Trophoblast cell (in vitro differentiated cells and primary cell): Measurements from ENCODE around the gene YIPF4.
A peak's percentile ranks its signal among the peaks of the same experiment; 100 is the strongest.

ENCODE experiments used
- DNase-seq, 2 donors: peaks; one replicate each; pipeline ENCODE4 v3.0.0-alpha.2; 2016
- H2AFZ ChIP-seq: 2 replicates; pipeline ENCODE4 v1.6.1; 2013; ENCODE audit warnings: low read length, moderate library complexity, mild to moderate bottlenecking; ENCODE audit not compliant: insufficient read depth, poor library complexity
- H2AK5ac ChIP-seq: 2 replicates; pipeline ENCODE4 v1.6.1; 2013; ENCODE audit warnings: mild to moderate bottlenecking, low read length
- H2BK120ac ChIP-seq: 2 replicates; pipeline ENCODE4 v1.6.1; 2013; ENCODE audit warnings: low read length, mild to moderate bottlenecking, moderate library complexity; ENCODE audit not compliant: insufficient read depth, poor library complexity
- H2BK12ac ChIP-seq: 2 replicates; pipeline ENCODE4 v1.6.1; 2013; ENCODE audit warnings: mild to moderate bottlenecking, low read length, moderate library complexity
- H2BK5ac ChIP-seq: 2 replicates; pipeline ENCODE4 v1.6.1; 2013; ENCODE audit warnings: low read length, low read depth, moderate library complexity, mild to moderate bottlenecking; ENCODE audit not compliant: poor library complexity
- H3K14ac ChIP-seq: 2 replicates; pipeline ENCODE4 v1.6.1; 2013; ENCODE audit warnings: mild to moderate bottlenecking, low read length
- H3K18ac ChIP-seq: 2 replicates; pipeline ENCODE4 v1.6.1; 2013; ENCODE audit warnings: mild to moderate bottlenecking, low read length
- H3K23ac ChIP-seq: 2 replicates; pipeline ENCODE4 v1.6.1; 2013; ENCODE audit warnings: low read length
- H3K27ac ChIP-seq: 2 replicates; pipeline ENCODE4 v1.5.1; 2013; ENCODE audit warnings: low read depth, mild to moderate bottlenecking, inconsistent platforms, low read length, moderate library complexity
- H3K27me3 ChIP-seq: 2 replicates; pipeline ENCODE4 v1.6.1; 2013; ENCODE audit warnings: inconsistent platforms, mild to moderate bottlenecking, low read length, moderate library complexity; ENCODE audit not compliant: insufficient read depth
- H3K36me3 ChIP-seq, 2 experiments: 1 replicate in 1 of 2; 2 replicates in 1 of 2; pipeline ENCODE4 v1.6.1; 2013; ENCODE audit warnings: low read length in 2 of 2, mild to moderate bottlenecking in 2 of 2, moderate library complexity in 1 of 2; ENCODE audit not compliant: insufficient read depth in 2 of 2, control insufficient read depth in 1 of 2
- H3K4ac ChIP-seq: 2 replicates; pipeline ENCODE4 v1.6.1; 2013; ENCODE audit warnings: low read depth, mild to moderate bottlenecking, low read length, moderate library complexity
- H3K4me1 ChIP-seq, 2 experiments: 1 replicate in 1 of 2; 2 replicates in 1 of 2; pipeline ENCODE4 v1.6.1; 2013; ENCODE audit warnings: low read length in 2 of 2, mild to moderate bottlenecking in 2 of 2, moderate library complexity in 1 of 2; ENCODE audit not compliant: insufficient read depth in 2 of 2, control insufficient read depth in 1 of 2
- H3K4me2 ChIP-seq: 2 replicates; pipeline ENCODE4 v1.6.1; 2013; ENCODE audit warnings: inconsistent platforms, mild to moderate bottlenecking, low read length, moderate library complexity
- H3K4me3 ChIP-seq: 2 replicates; pipeline ENCODE4 v1.5.1; 2013; ENCODE audit warnings: mild to moderate bottlenecking, low read depth, low read length, inconsistent platforms
- H3K79me1 ChIP-seq: one replicate; pipeline ENCODE4 v1.6.1; 2013; ENCODE audit warnings: low read length
- H3K79me2 ChIP-seq: 2 replicates; pipeline ENCODE4 v1.6.1; 2013; ENCODE audit warnings: low read length, mild to moderate bottlenecking; ENCODE audit not compliant: control insufficient read depth, insufficient read depth, poor library complexity
- H3K9ac ChIP-seq: 2 replicates; pipeline ENCODE4 v1.6.1; 2013; ENCODE audit warnings: mild to moderate bottlenecking, low read length
- H3K9me3 ChIP-seq: 2 replicates; pipeline ENCODE4 v1.6.1; 2013; ENCODE audit warnings: low read depth, mild to moderate bottlenecking, control low read depth, inconsistent platforms, low read length; ENCODE audit not compliant: insufficient read depth
- H4K12ac ChIP-seq: 2 replicates; pipeline ENCODE4 v1.6.1; 2013; ENCODE audit warnings: low read depth, mild to moderate bottlenecking, low read length, moderate library complexity
- H4K8ac ChIP-seq: 2 replicates; pipeline ENCODE4 v1.6.1; 2013; ENCODE audit warnings: low read depth, mild to moderate bottlenecking, low read length, moderate library complexity
- H4K91ac ChIP-seq: one replicate; pipeline ENCODE4 v1.6.1; 2013; ENCODE audit warnings: low read depth, mild to moderate bottlenecking, low read length, moderate library complexity
- WGBS: extraction: QIAGEN DNeasy Blood & Tissue Kit; methylation state at CpG from one replicate; pipeline ENCODE4 v1.1.7; 2013; ENCODE audit warnings: missing lambda C conversion rate; ENCODE audit not compliant: insufficient read length, insufficient coverage; ENCODE audit errors: extremely low coverage; 5-methylcytosine and 5-hydroxymethylcytosine counted together

The YIPF4 gene

GRCh38 chr2:32356681-32357317 lies 79.1 kb downstream of the YIPF4 start, which contains the start of gene BIRC6:
BIRC6 (plus strand) TSS chr2:32357023; CDS start chr2:32357162, 139 bp downstream.
- Histone ChIP-seq H2AFZ (peak within 1 kb of the TSS; percentile 80), H2AK5ac (peak within 1 kb of the TSS; percentile 92), H3K27ac (peak within 1 kb of the TSS; percentile 91), H3K4ac (peak within 1 kb of the TSS; percentile 84), H3K79me2 (peaks cover 18% of the 10 kb centered on the region), H2BK12ac (peak within 1 kb of the TSS; percentile 0), H3K27me3 (no peaks in the 10 kb centered on the region), H3K18ac (peak within 1 kb of the TSS; percentile 93), H3K79me1 (peaks cover 16% of the 10 kb centered on the region), H4K12ac (peak within 1 kb of the TSS; percentile 92), H2BK5ac (peak within 1 kb of the TSS; percentile 80), H3K4me3 (peak within 1 kb of the TSS; percentile 98), H3K36me3 (no peaks in the 10 kb centered on the region), H3K9me3 (no peaks in the 10 kb centered on the region), H3K4me1 (peaks cover 2% of the 10 kb centered on the region in 2 experiments), H3K23ac (no peak within 1 kb of the TSS), H3K9ac (peak within 1 kb of the TSS; percentile 95), H4K91ac (peak within 1 kb of the TSS; percentile 95), H4K8ac (peak within 1 kb of the TSS; percentile 89), H3K14ac (peak within 1 kb of the TSS; percentile 98), H3K4me2 (peak within 1 kb of the TSS; percentile 74), H2BK120ac (peak within 1 kb of the TSS; percentile 90)
- peak; percentile 99 for DNase-seq
- WGBS = no CpG with 5 or more reads among the region's 76 CpGs

- Histone ChIP-seq H3K4me2 (peak overlapping the region; percentile 89), H3K4me1 (peaks cover 2% of the 10 kb centered on the region in 2 experiments), H3K27ac (peak overlapping the region; percentile 91), H3K14ac (peak overlapping the region; percentile 98), H2AFZ (peak overlapping the region; percentile 68), H3K9me3 (no peaks in the 10 kb centered on the region), H3K79me2 (peaks cover 18% of the 10 kb centered on the region), H4K8ac (peak overlapping the region; percentile 89), H4K91ac (peak overlapping the region; percentile 95), H2BK5ac (peak overlapping the region; percentile 80), H3K23ac (no peak overlapping the region), H3K36me3 (no peaks in the 10 kb centered on the region), H2BK12ac (peak overlapping the region; percentile 0), H3K4ac (peak overlapping the region; percentile 84), H3K79me1 (peaks cover 16% of the 10 kb centered on the region), H3K27me3 (no peaks in the 10 kb centered on the region), H3K4me3 (peak overlapping the region; percentile 98), H4K12ac (peak overlapping the region; percentile 80), H3K9ac (peak overlapping the region; percentile 95), H2BK120ac (peak overlapping the region; percentile 90), H2AK5ac (peak overlapping the region; percentile 92), H3K18ac (peak overlapping the region; percentile 93)
- WGBS = no CpG with 5 or more reads among the region's 65 CpGs
- peak; percentile 48 to 66 for DNase-seq
These were observed 79.8 kb downstream of the YIPF4 start for GRCh38 chr2:32357318-32358110.

DNA sequence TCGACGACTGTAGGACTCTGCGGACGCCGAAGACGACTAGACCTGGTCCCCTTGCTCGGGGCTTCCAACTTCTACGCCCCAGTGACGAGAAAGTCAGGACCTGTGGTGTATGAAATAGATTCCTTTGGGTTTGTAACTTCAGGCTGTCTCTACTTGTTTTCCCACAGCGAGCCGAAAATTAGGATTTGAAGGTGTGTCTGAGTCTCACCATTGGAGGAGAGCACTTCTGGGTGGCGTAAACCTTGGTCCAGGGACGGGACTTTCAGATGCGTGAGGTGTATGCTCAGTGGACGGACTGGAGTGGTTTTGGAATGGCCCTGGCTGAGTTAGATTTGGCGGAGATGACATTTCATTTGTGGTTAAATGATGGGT lies 80.4 kb downstream of the YIPF4 start:
- Histone ChIP-seq H3K79me2 (peaks cover 21% of the 10 kb centered on the region), H3K18ac (peak overlapping the region; percentile 16), H3K27ac (no peak overlapping the region), H3K23ac (no peak overlapping the region), H3K9me3 (no peaks in the 10 kb centered on the region), H4K8ac (no peak overlapping the region), H3K36me3 (no peaks in the 10 kb centered on the region), H2BK120ac (no peak overlapping the region), H2AFZ (peak overlapping the region; percentile 83), H3K27me3 (no peaks in the 10 kb centered on the region), H3K9ac (peak overlapping the region; percentile 78), H3K4me1 (peaks cover 2% of the 10 kb centered on the region in 2 experiments), H3K79me1 (peaks cover 16% of the 10 kb centered on the region), H3K4me2 (peak overlapping the region; percentile 89), H2BK12ac (no peak overlapping the region), H2AK5ac (peak overlapping the region; percentile 76), H4K12ac (peak overlapping the region; percentile 86), H4K91ac (no peak overlapping the region), H3K4ac (peak overlapping the region; percentile 99), H2BK5ac (peak overlapping the region; percentile 6), H3K4me3 (peak overlapping the region; percentile 98), H3K14ac (peak overlapping the region; percentile 90)
- WGBS = no CpG with 5 or more reads among the region's 16 CpGs
- peak in 1 of 2 donors; percentile 47 for DNase-seq

- peaks cover 21% of the 10 kb centered on the region for H3K79me2 ChIP-seq
- no peak overlapping the region for H3K18ac ChIP-seq
- no peak overlapping the region for H3K23ac ChIP-seq
- H3K27ac ChIP-seq = no peak overlapping the region
- H2BK12ac ChIP-seq = no peak overlapping the region
- no peak overlapping the region for H3K9ac ChIP-seq
- H3K4me2 ChIP-seq = no peak overlapping the region
- H3K14ac ChIP-seq = no peak overlapping the region
- no peak overlapping the region for H4K91ac ChIP-seq
- H3K4me3 ChIP-seq = no peak overlapping the region
- H4K8ac ChIP-seq = no peak overlapping the region
- no CpG with 5 or more reads among the region's 4 CpGs for WGBS
- no peak overlapping the region for H3K4ac ChIP-seq
- no peaks in the 10 kb centered on the region for H3K9me3 ChIP-seq
- no peaks in the 10 kb centered on the region for H3K27me3 ChIP-seq
- no peak overlapping the region for H2AK5ac ChIP-seq
- H2AFZ ChIP-seq = no peak overlapping the region
- H3K79me1 ChIP-seq = peaks cover 16% of the 10 kb centered on the region
- peaks cover 2% of the 10 kb centered on the region in 2 experiments for H3K4me1 ChIP-seq
- no peak overlapping the region for H2BK120ac ChIP-seq
- H3K36me3 ChIP-seq = no peaks in the 10 kb centered on the region
- H2BK5ac ChIP-seq = no peak overlapping the region
- H4K12ac ChIP-seq = no peak overlapping the region
- DNase-seq = no peak
These were observed 82.7 kb downstream of the YIPF4 start for GRCh38 chr2:32360416-32360815.
